RWPE2 (cell line): Measurements from ENCODE around the gene FIGN.

Source experiments
- ATAC-seq: fragments of 200-7000 bp; cut with Tn5 transposase; 3 replicates; pipeline ENCODE4 v1.9.1; 2021; ENCODE audit warnings: low read depth
- DNase-seq: peaks from one replicate; pipeline ENCODE4 v3.0.0-alpha.2; 2020; ENCODE audit warnings: low spot score
- H3K27ac ChIP-seq: fragments of 450-650 bp; 2 replicates; pipeline ENCODE4 v1.5.1; 2017; ENCODE audit warnings: mild to moderate bottlenecking; ENCODE audit not compliant: poor library complexity, severe bottlenecking
- H3K27me3 ChIP-seq: fragments of 250-450 bp; sonication (Bioruptor Pico); 2 replicates; pipeline ENCODE4 v1.5.1; 2021; ENCODE audit warnings: mild to moderate bottlenecking, moderate library complexity; ENCODE audit not compliant: insufficient read depth, poor library complexity, severe bottlenecking
- H3K36me3 ChIP-seq: fragments of 250-450 bp; sonication (Bioruptor Pico); 2 replicates; pipeline ENCODE4 v1.5.1; 2020; ENCODE audit warnings: low read depth, mild to moderate bottlenecking, moderate library complexity
- H3K4me1 ChIP-seq: fragments of 250-450 bp; sonication (Bioruptor Pico); 2 replicates; pipeline ENCODE4 v1.5.1; 2021; ENCODE audit warnings: mild to moderate bottlenecking, moderate library complexity; ENCODE audit not compliant: insufficient read depth, poor library complexity, severe bottlenecking
- H3K4me3 ChIP-seq: fragments of 250-450 bp; sonication (Bioruptor Pico); 2 replicates; pipeline ENCODE4 v1.5.1; 2021; ENCODE audit warnings: mild to moderate bottlenecking, moderate library complexity; ENCODE audit not compliant: severe bottlenecking
- H3K9me3 ChIP-seq: fragments of 250-450 bp; sonication (Bioruptor Pico); 2 replicates; pipeline ENCODE4 v1.5.1; 2021; ENCODE audit warnings: mild to moderate bottlenecking, moderate library complexity; ENCODE audit not compliant: severe bottlenecking
- CTCF ChIP-seq: fragments of 450-650 bp; IDR thresholded peaks from one replicate; pipeline ENCODE4 v1.5.1; 2017; ENCODE audit warnings: mild to moderate bottlenecking, moderate library complexity; ENCODE audit not compliant: poor library complexity, severe bottlenecking

FIGN gene

GRCh38 chr2:163767097-163767496, 31.3 kb upstream of the FIGN start:
- Histone ChIP-seq H3K4me3 (no peak overlapping the region), H3K27me3 (no peaks in the 10 kb centered on the region), H3K9me3 (peaks cover 2% of the 10 kb centered on the region), H3K36me3 (no peaks in the 10 kb centered on the region), H3K27ac (no peak overlapping the region), H3K4me1 (peaks cover 11% of the 10 kb centered on the region)
- ATAC-seq (no peak), DNase-seq (no peak)
- no peak for TF ChIP-seq CTCF

- no peaks in the 10 kb centered on the region for H3K36me3 ChIP-seq
- no peaks in the 10 kb centered on the region for H3K4me1 ChIP-seq
- H3K27ac ChIP-seq = no peak overlapping the region
- H3K9me3 ChIP-seq = peaks cover 2% of the 10 kb centered on the region
- no peak overlapping the region for H3K4me3 ChIP-seq
- no peak for DNase-seq
- no peak for ATAC-seq
- TF ChIP-seq CTCF = no peak
- H3K27me3 ChIP-seq = no peaks in the 10 kb centered on the region
Observed at GRCh38 chr2:163764566-163764965, 28.8 kb upstream of the FIGN start.

- ATAC-seq (no peak), DNase-seq (no peak)
Observed at GRCh38 chr2:163759013-163759412, 23.2 kb upstream of the FIGN start.

GRCh38 chr2:163757814-163758213, 22.0 kb upstream of the FIGN start:
- no peak overlapping the region for H3K27ac ChIP-seq
- no peak for DNase-seq
- no peaks in the 10 kb centered on the region for H3K27me3 ChIP-seq
- no peaks in the 10 kb centered on the region for H3K36me3 ChIP-seq
- ATAC-seq = no peak
- H3K4me3 ChIP-seq = no peak overlapping the region
- no peaks in the 10 kb centered on the region for H3K9me3 ChIP-seq
- peaks cover 13% of the 10 kb centered on the region for H3K4me1 ChIP-seq
- no peak for TF ChIP-seq CTCF

More at GRCh38 chr2:163759013-163759412, 23.2 kb upstream of the FIGN start:
- Histone ChIP-seq H3K4me1 (peaks cover under 1% of the 10 kb centered on the region), H3K27me3 (no peaks in the 10 kb centered on the region), H3K36me3 (no peaks in the 10 kb centered on the region), H3K4me3 (no peak overlapping the region), H3K9me3 (no peaks in the 10 kb centered on the region), H3K27ac (no peak overlapping the region)
- no peak for TF ChIP-seq CTCF

- no peak for ATAC-seq
- TF ChIP-seq CTCF = no peak
Observed at GRCh38 chr2:163756588-163756987, 20.8 kb upstream of the FIGN start.

More at GRCh38 chr2:163756588-163756987, 20.8 kb upstream of the FIGN start:
- Histone ChIP-seq H3K4me3 (no peak overlapping the region), H3K4me1 (peaks cover 25% of the 10 kb centered on the region), H3K9me3 (no peaks in the 10 kb centered on the region), H3K27me3 (no peaks in the 10 kb centered on the region), H3K27ac (no peak overlapping the region), H3K36me3 (no peaks in the 10 kb centered on the region)
- DNase-seq = no peak
